GM23338 (cell line): ENCODE results near the gene ANKRD23. TPM values are rescaled to one million over a fixed set of nuclear protein-coding genes. Genes with fewer than 3 reads are reported as not detected.

Source experiments
- ATAC-seq: fragments of 200-7000 bp; cut with Tn5 transposase; 3 replicates; pipeline ENCODE4 v1.9.1; 2020
- DNase-seq: peaks from one replicate; pipeline ENCODE4 v3.0.0-alpha.2; 2015; ENCODE audit warnings: low spot score
- H2AFZ ChIP-seq: fragments of 200-600 bp; sonication (generic); 2 replicates; pipeline ENCODE4 v1.8.0; 2016; ENCODE audit warnings: antibody characterized with exemption, mild to moderate bottlenecking, moderate library complexity
- H3F3A ChIP-seq: fragments of 200-600 bp; sonication (generic); replicated peaks from 2 replicates; pipeline ENCODE4 v1.8.0; 2017; ENCODE audit warnings: antibody characterized with exemption, mixed run types, low read depth
- H3K27ac ChIP-seq: fragments of 200-600 bp; sonication (generic); 2 replicates; pipeline ENCODE4 v1.6.1; 2016; ENCODE audit warnings: low read depth
- H3K27me3 ChIP-seq: fragments of 200-600 bp; sonication (generic); 2 replicates; pipeline ENCODE4 v1.8.0; 2016; ENCODE audit warnings: mild to moderate bottlenecking, mixed run types, moderate library complexity; ENCODE audit not compliant: insufficient read depth
- H3K36me3 ChIP-seq: fragments of 200-600 bp; sonication (generic); 2 replicates; pipeline ENCODE4 v1.8.0; 2016; ENCODE audit warnings: mild to moderate bottlenecking; ENCODE audit not compliant: insufficient read depth
- H3K4me1 ChIP-seq: fragments of 200-600 bp; sonication (generic); 2 replicates; pipeline ENCODE4 v1.8.0; 2016; ENCODE audit warnings: mild to moderate bottlenecking, moderate library complexity; ENCODE audit not compliant: insufficient read depth
- H3K4me2 ChIP-seq: fragments of 200-600 bp; sonication (generic); 2 replicates; pipeline ENCODE4 v1.7.1; 2017; ENCODE audit warnings: mixed run types
- H3K4me3 ChIP-seq: fragments of 200-600 bp; sonication (generic); 2 replicates; pipeline ENCODE4 v1.6.1; 2016; ENCODE audit warnings: mixed run types
- H3K79me2 ChIP-seq: fragments of 200-600 bp; sonication (generic); replicated peaks from 2 replicates; pipeline ENCODE4 v1.8.0; 2017; ENCODE audit warnings: mild to moderate bottlenecking; ENCODE audit not compliant: insufficient read depth
- H3K9me2 ChIP-seq: fragments of 200-600 bp; sonication (generic); 2 replicates; pipeline ENCODE4 v1.8.0; 2017; ENCODE audit not compliant: insufficient read depth
- H4K20me1 ChIP-seq: fragments of 200-600 bp; sonication (generic); replicated peaks from 2 replicates; pipeline ENCODE4 v1.8.0; 2017; ENCODE audit warnings: mild to moderate bottlenecking; ENCODE audit not compliant: insufficient read depth
- H3K27ac Mint-ChIP-seq: 2 replicates; pipeline ENCODE4 v1.8.0; 2020; ENCODE audit warnings: inconsistent platforms, mild to moderate bottlenecking, moderate library complexity, mixed read lengths
- H3K27me3 Mint-ChIP-seq: 3 replicates; pipeline ENCODE4 v1.8.0; 2022; ENCODE audit warnings: low read depth, mild to moderate bottlenecking, moderate library complexity, mixed read lengths, inconsistent platforms; ENCODE audit not compliant: insufficient read depth, poor library complexity
- H3K36me3 Mint-ChIP-seq: 3 replicates; pipeline ENCODE4 v1.8.0; 2021; ENCODE audit warnings: low read depth, mild to moderate bottlenecking, inconsistent platforms, moderate library complexity, mixed read lengths
- H3K4me1 Mint-ChIP-seq: 3 replicates; pipeline ENCODE4 v1.8.0; 2020; ENCODE audit warnings: mild to moderate bottlenecking, inconsistent platforms, mixed read lengths
- H3K4me3 Mint-ChIP-seq: 3 replicates; pipeline ENCODE4 v1.8.0; 2021; ENCODE audit warnings: moderate library complexity, mild to moderate bottlenecking, inconsistent platforms, mixed read lengths
- H3K9me3 Mint-ChIP-seq: 3 replicates; pipeline ENCODE4 v1.8.0; 2020; ENCODE audit warnings: moderate library complexity, mild to moderate bottlenecking, inconsistent platforms, mixed read lengths
- CREB1 ChIP-seq: fragments of 250-450 bp; sonication (Bioruptor Pico); IDR thresholded peaks from 2 replicates; pipeline ENCODE4 v1.5.0; 2020; ENCODE audit warnings: low read depth, mild to moderate bottlenecking, moderate library complexity
- ETS1 ChIP-seq: IDR thresholded peaks from 2 replicates; pipeline ENCODE4 v1.6.1; 2016; ENCODE audit warnings: antibody characterized with exemption
- EZH2 ChIP-seq: fragments of 200-600 bp; sonication (generic); IDR thresholded peaks from one replicate; pipeline ENCODE4 v1.8.0; 2017; ENCODE audit warnings: antibody characterized with exemption, mild to moderate bottlenecking, low read depth; ENCODE audit not compliant: unreplicated experiment
- EZH2phosphoT487 ChIP-seq: fragments of 200-600 bp; sonication (generic); IDR thresholded peaks from one replicate; pipeline ENCODE4 v1.8.1; 2018; ENCODE audit warnings: antibody characterized with exemption; ENCODE audit not compliant: unreplicated experiment
- JUNB ChIP-seq: IDR thresholded peaks from one replicate; pipeline ENCODE4 v1.6.1; 2016; ENCODE audit warnings: antibody characterized with exemption; ENCODE audit not compliant: unreplicated experiment
- NANOG ChIP-seq: IDR thresholded peaks from 2 replicates; pipeline ENCODE4 v1.6.1; 2016; ENCODE audit warnings: antibody characterized with exemption, borderline replicate concordance
- POLR2AphosphoS5 ChIP-seq: IDR thresholded peaks from 2 replicates; pipeline ENCODE4 v1.6.1; 2016; ENCODE audit warnings: antibody characterized with exemption, low read depth
- REST ChIP-seq: IDR thresholded peaks from one replicate; pipeline ENCODE4 v1.6.1; 2018; ENCODE audit warnings: antibody characterized with exemption; ENCODE audit not compliant: unreplicated experiment
- STAT1 ChIP-seq: IDR thresholded peaks from one replicate; pipeline ENCODE4 v1.6.1; 2016; ENCODE audit warnings: antibody characterized with exemption; ENCODE audit not compliant: unreplicated experiment
- ZNF114 ChIP-seq: fragments of 250-450 bp; sonication (Bioruptor Pico); IDR thresholded peaks from 2 replicates; pipeline ENCODE4 v1.5.0; 2020; ENCODE audit warnings: mild to moderate bottlenecking, moderate library complexity
- ZNF331 ChIP-seq: fragments of 250-450 bp; sonication (Bioruptor Pico); IDR thresholded peaks from 2 replicates; pipeline ENCODE4 v1.5.0; 2020; ENCODE audit warnings: low read depth, mild to moderate bottlenecking, moderate library complexity
- ZNF462 ChIP-seq: fragments of 250-450 bp; sonication (Bioruptor Pico); IDR thresholded peaks from 2 replicates; pipeline ENCODE4 v1.5.0; 2020; ENCODE audit warnings: mild to moderate bottlenecking, moderate library complexity
- polyA plus RNA-seq: library from polyadenylated mRNA; unstranded; fragments of >200 nt; fragmentation: Nextera tagmentation; extraction: Ambion mirVana; gene quantifications from 2 replicates; pipeline ENCODE4 v1.2.1, GENCODE V29; 2016
- total RNA-seq: library from RNA; depleted of rRNA; stranded (reverse); fragments of >200 nt; shearing (Covaris generic); gene quantifications from 2 replicates; pipeline ENCODE4 v1.2.3, GENCODE V29; 2014
- TF ChIP-seq, protein P1 (sequence below), 2 experiments: fragments of 200-600 bp in 1 of 2; sonication (generic) in 1 of 2; conservative IDR thresholded peaks; 2 replicates each; pipeline versions ENCODE4 v1.5.1 to v1.6.1; 2016 to 2017; ENCODE audit warnings: antibody characterized with exemption in 2 of 2, low read depth in 2 of 2, mild to moderate bottlenecking in 2 of 2, moderate library complexity in 1 of 2

The ANKRD23 gene
- total and polyA plus RNA-seq, 2 experiments from 2014 or later, result 4.0 to 5.0 TPM

DNA sequence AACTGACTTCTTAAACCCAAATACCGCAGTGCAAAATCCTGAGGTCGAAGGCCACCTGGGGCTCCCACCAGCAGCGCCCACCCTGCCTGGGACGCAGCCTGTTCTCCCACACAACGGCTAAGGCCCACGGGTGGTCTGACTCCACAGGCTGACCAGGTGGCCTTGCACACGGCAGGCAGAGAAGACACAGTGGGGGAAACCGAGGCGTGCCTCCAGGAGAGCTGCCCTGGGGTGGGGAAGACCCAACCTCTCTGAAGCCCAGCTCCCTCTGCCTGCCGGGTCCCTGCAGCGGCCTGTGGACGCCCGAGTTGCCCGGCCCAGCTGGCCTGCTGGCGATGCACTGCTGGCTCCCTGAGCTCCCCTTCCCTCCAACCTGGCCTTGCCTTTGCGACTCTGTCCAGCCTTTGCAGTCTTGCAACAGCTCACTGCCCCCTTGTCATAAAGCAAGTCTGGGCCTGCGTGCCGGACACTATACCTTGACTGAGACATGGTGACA, 35.8 kb upstream of the ANKRD23 start:
- H3F3A ChIP-seq, result peaks cover 11% of the 10 kb centered on the region; the same call in 1 of the 2 replicates
- no peak overlapping the region for H3K4me3 ChIP-seq
- H3K4me3 Mint-ChIP-seq, result no peak overlapping the region; the same call in 2 of the 3 replicates
- H3K36me3 ChIP-seq, result no peaks in the 10 kb centered on the region
- no peaks in the 10 kb centered on the region for H3K79me2 ChIP-seq
- no peaks in the 10 kb centered on the region for H4K20me1 ChIP-seq
- DNase-seq, result no peak
- no peak for ATAC-seq
- no peaks in the 10 kb centered on the region for H3K36me3 Mint-ChIP-seq
- H3K27ac Mint-ChIP-seq, result no peak overlapping the region
- H3K4me2 ChIP-seq, result no peak overlapping the region
- TF ChIP-seq REST, result no peak
- no peak for TF ChIP-seq CREB1 (CRISPR knock-in tag)
- no peak for TF ChIP-seq ZNF114 (CRISPR knock-in tag)
- TF ChIP-seq ZNF331 (CRISPR knock-in tag), result no peak
- TF ChIP-seq ZNF462 (CRISPR knock-in tag), result no peak
- TF ChIP-seq ETS1, result no peak
- TF ChIP-seq, protein P1, sequence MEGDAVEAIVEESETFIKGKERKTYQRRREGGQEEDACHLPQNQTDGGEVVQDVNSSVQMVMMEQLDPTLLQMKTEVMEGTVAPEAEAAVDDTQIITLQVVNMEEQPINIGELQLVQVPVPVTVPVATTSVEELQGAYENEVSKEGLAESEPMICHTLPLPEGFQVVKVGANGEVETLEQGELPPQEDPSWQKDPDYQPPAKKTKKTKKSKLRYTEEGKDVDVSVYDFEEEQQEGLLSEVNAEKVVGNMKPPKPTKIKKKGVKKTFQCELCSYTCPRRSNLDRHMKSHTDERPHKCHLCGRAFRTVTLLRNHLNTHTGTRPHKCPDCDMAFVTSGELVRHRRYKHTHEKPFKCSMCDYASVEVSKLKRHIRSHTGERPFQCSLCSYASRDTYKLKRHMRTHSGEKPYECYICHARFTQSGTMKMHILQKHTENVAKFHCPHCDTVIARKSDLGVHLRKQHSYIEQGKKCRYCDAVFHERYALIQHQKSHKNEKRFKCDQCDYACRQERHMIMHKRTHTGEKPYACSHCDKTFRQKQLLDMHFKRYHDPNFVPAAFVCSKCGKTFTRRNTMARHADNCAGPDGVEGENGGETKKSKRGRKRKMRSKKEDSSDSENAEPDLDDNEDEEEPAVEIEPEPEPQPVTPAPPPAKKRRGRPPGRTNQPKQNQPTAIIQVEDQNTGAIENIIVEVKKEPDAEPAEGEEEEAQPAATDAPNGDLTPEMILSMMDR (conservative IDR thresholded peaks at IDR 0.05; ENCODE audit: low read depth in 2 of 2), result no peak
- TF ChIP-seq EZH2, result no peak
- TF ChIP-seq POLR2AphosphoS5, result no peak
- no peak for TF ChIP-seq JUNB
- no peak for TF ChIP-seq STAT1
- TF ChIP-seq EZH2phosphoT487, result no peak
- no peak for TF ChIP-seq NANOG
- peak overlapping the region; percentile 14; the same call in 1 of the 2 replicates for H2AFZ ChIP-seq
- H3K4me1 ChIP-seq, result peaks cover 42% of the 10 kb centered on the region
- no peak overlapping the region for H3K27ac ChIP-seq
- no peaks in the 10 kb centered on the region for H3K27me3 ChIP-seq
- H3K9me3 Mint-ChIP-seq, result no peaks in the 10 kb centered on the region; the same call in 2 of the 3 replicates
- no peaks in the 10 kb centered on the region for H3K9me2 ChIP-seq
- peaks cover 56% of the 10 kb centered on the region for H3K4me1 Mint-ChIP-seq
- peaks cover 42% of the 10 kb centered on the region for H3K27me3 Mint-ChIP-seq
